Stimulated activated CD8-positive, alpha-beta memory T cell treated with anti-CD3 and anti-CD28 coated beads, Interleukin-7, amount 100 ng/mL, for 1 hour (primary cell): ENCODE results near the gene ASS1.

ENCODE experiments used
- DNase-seq, 2 donors: peaks; one replicate each; pipeline ENCODE4 v3.0.0-alpha.2; 2020; ENCODE audit warnings: low read depth in 2 of 2

The ASS1 gene

DNA sequence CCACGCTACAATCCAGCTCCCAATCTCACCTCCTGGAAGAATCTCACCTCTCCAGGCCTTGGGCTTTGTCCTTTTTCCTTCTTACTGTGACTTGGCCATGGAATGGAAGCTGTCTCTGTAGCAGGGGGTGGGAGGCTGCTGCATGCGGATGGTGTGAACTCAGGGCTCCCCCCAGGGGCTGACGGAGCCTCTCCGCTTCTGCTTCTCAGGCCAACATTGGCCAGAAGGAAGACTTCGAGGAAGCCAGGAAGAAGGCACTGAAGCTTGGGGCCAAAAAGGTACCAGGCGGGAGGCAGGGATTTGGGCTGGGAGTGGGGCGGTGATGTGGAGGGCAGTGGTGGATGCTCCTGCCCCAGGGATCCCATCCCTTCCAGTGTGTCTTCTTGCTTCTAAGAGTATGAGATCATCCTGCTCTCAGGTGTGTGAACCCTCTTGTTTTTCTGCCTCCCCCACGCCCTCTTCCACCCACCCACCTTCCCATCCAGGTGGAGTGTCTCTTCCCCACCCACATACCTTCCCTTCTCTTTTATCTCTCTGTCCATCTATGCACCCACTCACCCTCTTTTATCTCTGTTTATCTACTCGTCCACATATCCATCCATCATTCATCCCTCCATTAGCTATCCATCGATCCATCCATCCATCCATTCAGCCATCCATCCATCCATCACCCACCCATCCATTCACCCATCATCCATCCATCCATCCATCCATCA lies 9.5 kb downstream of the ASS1 start:
- DNase-seq: no peak

GRCh38 chr9:130454812-130455325 lies 10.1 kb downstream of the ASS1 start:
- no peak for DNase-seq

DNA sequence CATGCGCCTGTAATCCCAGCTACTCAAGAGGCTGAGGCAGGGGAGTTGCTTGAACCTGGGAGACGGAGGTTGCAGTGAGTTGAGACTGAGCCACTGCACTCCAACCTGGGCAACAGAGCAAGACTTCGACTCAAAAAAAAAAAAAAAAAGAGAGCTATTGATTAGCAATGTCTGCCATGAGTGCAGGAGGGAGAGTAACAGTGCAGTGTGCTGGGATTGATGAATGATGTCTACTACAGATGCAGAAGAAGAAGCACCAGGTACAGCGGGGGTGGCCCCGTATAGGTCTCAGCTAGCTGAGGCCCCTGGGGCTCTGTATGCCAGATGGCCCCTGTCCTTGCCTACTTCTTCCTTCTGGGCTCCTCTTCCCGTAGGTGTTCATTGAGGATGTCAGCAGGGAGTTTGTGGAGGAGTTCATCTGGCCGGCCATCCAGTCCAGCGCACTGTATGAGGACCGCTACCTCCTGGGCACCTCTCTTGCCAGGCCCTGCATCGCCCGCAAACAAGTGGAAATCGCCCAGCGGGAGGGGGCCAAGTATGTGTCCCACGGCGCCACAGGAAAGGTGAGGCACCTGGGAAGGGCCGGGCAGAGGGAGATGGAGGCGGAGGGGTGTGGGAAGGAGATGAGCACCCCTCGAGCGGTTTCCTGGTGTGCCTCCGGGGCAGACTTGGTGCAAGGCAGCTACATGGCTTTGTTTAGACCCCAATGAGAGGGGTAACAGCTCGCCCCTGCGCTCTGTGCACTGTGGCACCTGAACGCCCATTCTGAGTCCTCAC lies 13.5 kb downstream of the ASS1 start:
- no peak for DNase-seq

DNA sequence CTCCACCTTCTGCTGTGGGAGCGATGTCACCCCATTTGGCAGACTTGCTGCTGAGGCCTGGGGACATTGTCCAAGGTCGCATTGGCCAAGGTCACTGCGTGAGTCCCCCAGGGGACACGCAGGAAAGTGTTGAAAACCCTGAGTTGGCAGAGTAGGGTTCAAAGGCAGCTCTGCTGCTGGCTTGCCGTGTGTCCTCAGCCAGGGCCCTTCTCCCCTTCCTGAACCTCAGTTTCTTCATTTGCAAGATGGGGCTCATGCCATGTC lies 14.0 kb downstream of the ASS1 start:
- DNase-seq: no peak

- no peak for DNase-seq
Measured at GRCh38 chr9:130459151-130459550, 14.4 kb downstream of the ASS1 start.

DNA sequence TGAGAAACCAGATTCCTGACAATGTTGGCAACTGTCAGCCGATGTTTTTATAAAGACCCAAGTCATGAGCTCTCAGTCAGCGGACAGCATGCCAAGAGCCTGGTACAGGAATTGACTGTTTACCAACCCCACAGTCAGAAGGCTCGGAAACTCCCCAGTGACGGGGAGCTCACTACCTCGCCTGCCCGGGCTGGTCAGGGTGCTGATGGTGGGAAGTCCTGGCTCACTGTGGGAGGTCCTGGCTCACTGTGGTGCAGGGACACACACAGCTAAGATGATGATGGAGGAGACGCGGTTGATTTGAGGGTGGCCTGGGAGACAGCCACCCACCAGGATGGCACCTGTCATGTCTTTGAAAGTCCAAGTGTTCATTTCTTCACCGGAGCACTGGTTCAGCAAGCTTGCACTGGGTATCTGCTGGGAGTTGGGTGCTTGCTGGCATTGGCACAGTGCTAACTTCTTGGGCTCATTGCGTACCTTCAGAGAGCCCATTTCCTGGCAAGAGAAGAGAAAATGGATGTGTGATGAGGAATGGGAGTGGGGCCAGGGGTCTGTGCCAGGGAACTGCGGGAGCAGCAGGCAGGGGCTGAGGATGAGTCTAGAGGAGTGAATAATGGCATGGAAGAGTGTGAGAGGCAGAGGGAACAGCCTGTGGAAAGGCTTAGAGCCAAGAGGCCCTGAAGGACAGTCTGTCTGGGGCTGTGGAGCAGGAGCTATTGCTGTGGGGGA lies 15.3 kb downstream of the ASS1 start:
- no peak for DNase-seq

DNA sequence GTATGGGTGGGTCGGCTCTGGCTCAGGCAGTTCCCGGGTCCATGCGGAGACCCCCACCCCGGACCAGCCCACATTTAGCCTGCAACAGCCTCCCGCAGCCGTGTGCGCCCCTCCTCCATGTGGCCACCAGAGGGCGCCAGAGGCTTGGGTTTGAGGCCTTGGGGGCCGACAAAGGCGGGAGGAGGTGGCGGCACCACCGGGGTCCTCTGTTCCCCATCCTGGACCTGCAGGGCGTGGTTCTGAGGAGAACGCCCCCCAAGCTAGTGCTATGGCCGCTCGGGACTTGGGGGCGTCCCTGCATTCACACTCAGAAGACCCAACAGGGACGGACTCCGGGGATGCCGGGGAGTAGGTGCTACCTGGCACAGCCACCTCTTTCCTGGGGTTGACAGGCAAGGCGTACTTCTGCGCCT lies 16.5 kb downstream of the ASS1 start:
- DNase-seq: peak; percentile 37 to 56

- DNase-seq: no peak
Measured at GRCh38 chr9:130461731-130462130, 17.0 kb downstream of the ASS1 start.

GRCh38 chr9:130462685-130463540 lies 18.2 kb downstream of the ASS1 start:
- DNase-seq: no peak

DNA sequence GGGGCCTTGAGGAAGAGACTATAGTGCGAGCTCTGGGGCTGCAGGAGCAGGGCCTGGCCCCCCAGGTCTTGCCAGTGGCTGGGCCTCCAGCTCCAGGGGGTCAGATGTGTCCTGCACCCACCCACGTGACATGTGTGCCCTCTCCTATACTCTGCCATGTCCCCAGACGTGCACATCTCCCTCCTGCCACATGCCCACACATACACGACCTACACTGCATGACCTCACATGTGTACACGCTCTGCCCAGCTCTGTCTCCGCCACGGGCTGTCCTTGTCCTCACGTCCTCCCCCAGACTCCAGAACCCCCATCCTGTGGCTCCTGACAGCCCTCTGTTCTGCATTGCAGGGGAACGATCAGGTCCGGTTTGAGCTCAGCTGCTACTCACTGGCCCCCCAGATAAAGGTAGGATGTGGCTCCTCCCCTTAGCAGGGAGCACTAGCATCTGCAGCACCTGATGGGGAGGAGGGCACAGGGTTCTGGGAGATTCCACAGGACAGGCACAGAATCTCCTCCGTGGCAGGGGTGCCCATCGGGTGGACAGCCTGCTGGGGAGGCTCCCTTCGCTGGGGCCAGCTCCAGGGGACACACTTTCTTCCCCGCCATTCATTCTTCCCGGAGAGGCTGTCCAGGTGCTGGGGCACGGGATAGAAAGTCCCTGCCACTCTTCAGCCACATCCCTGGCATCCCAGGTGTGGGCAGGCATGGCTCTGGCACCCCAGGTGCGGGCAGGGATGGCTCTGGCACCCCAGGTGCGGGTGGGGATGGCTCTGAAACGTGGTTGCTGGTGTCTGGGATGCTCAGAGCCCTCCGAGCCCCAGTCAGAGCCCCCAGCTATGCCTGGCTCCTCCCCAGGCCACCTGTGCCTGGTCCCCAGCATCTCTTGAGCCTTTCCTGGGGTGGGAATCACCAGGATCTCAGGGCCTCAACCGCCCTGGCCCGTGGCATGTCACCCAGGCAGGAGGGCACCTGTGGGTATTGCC lies 19.3 kb downstream of the ASS1 start:
- no peak for DNase-seq

DNA sequence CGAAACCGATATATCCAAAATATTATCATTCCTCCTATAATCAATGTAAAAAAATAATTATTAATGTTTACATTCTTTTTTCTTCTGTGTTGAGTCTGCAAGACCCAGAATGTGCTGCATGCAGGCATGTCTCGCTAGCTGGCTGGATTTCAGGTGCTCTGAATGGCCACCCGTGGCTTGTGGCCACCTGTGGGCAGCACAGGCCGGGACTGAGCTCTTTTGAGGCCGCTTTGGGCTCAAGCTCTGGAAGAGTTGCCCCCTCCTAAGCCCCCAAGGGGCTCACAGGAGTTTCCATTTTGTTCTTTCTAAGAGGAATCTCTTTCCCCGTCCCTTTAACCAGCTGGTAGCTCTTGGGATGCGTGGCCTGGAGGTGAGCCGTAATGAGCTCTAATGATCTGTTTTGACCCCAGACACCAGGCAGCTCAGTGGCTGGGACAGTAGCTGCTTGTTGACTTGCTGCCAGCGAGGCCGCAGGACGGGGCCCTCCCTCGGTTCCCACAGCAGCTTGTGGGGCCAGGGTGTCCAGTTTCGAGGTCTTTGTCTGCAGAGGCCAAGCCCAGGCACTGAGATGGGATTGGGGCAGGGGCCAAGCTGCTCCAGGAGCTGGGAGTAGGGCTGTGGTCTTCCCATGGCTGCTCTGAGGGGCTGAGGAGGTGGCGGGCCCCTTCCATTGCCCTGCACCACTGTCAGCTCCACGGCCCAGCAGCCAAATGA lies 20.8 kb downstream of the ASS1 start:
- no peak for DNase-seq

DNA sequence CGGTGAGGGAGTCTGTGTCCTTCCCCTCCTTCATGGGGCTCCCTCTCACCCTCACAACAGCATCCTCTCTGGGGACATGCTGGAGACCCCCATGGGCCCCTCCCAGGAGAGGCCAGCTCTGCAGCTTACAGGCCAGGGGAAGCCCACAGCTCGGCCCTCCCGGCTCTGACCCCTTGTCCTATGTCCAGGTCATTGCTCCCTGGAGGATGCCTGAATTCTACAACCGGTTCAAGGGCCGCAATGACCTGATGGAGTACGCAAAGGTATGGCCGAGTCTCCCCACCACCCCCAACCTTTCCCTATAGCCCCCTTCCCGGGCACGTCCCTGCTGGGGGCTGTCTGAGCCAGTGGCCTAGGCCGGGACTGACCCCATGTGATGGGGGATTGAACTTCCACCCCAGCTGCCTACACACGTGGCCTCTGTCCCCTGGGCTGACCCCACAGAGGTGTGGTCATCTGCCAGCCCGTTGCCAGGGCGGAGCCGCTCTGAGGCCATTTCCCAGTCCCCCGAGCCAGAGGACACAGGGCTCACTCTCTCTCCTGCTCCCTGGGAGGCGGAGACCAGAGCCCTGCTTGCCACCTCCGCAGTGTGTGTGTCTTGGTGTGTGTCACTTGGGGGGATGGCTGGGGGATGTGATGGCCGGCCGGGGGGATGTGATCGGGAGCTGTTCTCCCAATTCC lies 21.9 kb downstream of the ASS1 start:
- DNase-seq: no peak

DNA sequence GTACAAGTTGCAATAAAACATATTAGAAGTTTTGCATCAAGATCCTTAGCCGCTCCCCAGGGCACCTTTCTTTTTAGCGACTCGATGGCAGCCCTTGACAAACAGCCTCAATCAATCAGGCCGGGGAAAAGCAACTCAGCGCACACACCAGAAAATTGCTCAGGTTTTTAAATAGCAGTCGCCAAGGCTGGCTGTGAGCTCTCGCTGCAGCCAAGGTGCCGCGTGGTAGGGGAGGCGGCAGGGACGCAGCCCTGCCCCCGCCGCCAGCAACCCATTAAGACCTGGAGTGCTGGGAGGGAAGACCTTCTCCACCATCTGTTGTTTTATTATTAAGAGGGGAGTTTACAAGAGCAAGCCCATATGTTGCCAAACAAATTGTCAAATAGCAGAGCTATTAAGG lies 22.6 kb downstream of the ASS1 start:
- no peak for DNase-seq

DNA sequence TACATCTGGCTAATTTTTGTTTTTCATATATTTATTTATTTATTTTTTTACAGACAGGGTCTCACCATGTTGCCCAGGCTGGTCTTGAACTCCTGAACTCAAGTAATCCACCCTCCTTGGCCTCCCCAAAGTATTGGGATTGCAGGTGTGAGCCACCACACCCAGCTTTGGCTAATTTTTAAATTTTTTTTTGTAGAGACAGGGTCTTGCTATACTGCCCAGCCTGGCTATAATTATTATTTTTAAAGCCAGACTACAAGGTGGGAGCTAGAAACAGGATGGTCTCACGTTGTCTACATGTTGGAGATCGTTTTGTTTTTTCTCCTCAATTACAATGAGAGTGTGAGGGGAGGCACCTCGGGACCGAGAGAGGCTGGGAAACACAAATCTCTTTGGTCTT lies 23.8 kb downstream of the ASS1 start:
- no peak for DNase-seq

GRCh38 chr9:130470269-130470668 lies 25.5 kb downstream of the ASS1 start:
- no peak for DNase-seq

DNA sequence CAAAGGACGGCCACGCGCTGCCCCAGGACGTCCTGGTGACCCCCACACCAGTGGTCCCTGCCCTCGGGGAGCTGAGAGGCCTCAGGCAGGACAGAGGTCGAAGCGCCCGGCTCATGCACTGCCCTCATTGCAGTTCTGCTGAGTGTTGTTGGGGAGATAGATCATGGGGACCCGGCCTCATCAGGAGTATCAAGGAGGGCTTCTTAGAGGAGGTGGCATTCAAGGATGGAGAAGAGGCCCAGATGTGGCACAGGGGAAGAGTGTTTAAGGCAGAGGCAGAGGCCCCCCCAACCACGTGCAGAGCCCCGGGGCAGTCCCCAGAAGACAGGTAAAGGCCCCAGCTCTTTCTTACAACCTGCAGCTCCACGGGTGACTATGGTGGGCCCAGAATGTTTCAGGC lies 26.2 kb downstream of the ASS1 start:
- DNase-seq: no peak

- no peak for DNase-seq
Measured at GRCh38 chr9:130471411-130472183, 26.8 kb downstream of the ASS1 start.

DNA sequence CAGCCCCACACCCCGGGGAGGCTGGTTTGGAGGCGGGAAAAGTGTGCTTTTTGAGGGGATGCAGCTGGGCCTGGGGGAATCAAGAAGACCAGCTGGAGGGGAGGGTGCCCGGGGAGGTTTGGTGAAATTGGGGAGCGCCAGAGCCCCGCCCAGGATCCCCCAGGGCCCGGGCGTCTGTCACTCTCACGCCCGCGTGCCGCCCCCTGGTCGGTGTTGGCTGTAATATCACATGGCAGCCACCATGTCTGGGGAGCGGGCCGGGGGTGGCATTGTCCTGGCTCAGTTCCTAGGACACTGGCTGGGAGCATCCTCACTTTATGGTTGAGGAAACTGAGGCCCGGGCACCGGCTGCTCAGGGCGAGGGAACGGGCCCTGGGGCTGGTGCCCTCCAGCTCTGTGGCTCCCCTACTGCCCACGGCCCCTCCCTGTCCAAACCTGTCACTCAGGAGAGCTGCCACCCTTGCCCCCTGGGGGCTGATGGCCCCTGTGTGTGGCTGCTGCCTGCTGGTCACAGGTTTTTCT lies 27.5 kb downstream of the ASS1 start:
- DNase-seq: no peak
